GM21390 (cell line): ENCODE data around the gene PIGW.
"Not testable (repeated sequence)": the region's sequence is repeated elsewhere in the genome, so short reads cannot be mapped to it uniquely, and the experiment has no call there.

Experiments
- ATAC-seq: cut with Tn5 transposase; IDR thresholded peaks from one replicate; pipeline ENCODE4 v1.9.1; 2021; ENCODE audit not compliant: unreplicated experiment

PIGW gene

GRCh38 chr17:36508439-36508838, 26.3 kb upstream of the PIGW start:
- not testable (repeated sequence) for ATAC-seq

GRCh38 chr17:36509272-36509985, 25.4 kb upstream of the PIGW start:
- ATAC-seq = no peak

- ATAC-seq = no peak
These were observed 24.2 kb upstream of the PIGW start for GRCh38 chr17:36510636-36511035.

DNA sequence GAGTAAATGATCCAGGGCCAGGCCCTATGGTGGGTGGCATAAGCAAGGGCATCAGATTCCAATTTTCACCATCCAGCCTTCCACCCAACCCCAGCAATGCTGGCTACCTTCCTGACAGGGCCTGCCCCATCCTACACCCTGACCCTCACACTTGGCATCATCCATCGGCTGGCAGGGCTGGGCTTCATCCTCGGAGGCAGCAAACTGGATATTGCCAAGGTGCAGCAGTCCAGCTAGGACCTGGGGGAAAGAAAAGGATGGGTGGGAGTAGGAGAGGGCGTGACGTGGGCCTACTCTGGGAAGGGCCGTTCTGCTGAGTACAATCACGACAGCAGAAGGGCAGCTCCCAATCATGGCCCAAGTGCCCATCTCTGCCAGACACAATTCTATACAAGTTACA, 23.6 kb upstream of the PIGW start:
- no peak for ATAC-seq

GRCh38 chr17:36512641-36513040, 22.1 kb upstream of the PIGW start:
- ATAC-seq = no peak

DNA sequence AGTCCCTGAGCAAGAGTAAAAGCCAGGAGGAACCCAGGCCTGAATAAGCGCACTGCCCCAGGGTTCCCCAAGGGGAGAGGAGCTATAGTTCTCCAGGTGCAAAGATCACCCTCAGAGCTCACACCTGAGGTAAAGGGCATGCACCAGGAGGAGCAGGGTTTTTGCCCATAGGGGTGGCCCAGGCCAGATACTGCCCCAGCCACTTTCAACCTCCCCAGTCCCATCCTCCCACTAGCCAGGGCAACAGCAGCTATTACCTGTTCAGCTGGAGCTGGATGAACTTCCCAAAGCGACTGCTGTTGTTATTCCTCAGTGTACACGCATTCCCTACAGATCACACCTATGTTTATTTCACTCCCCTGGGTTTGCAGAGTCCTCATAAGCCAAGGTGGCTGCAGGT, 19.9 kb upstream of the PIGW start:
- ATAC-seq = no peak

- ATAC-seq = no peak
These were observed 18.9 kb upstream of the PIGW start for GRCh38 chr17:36515837-36516236.

DNA sequence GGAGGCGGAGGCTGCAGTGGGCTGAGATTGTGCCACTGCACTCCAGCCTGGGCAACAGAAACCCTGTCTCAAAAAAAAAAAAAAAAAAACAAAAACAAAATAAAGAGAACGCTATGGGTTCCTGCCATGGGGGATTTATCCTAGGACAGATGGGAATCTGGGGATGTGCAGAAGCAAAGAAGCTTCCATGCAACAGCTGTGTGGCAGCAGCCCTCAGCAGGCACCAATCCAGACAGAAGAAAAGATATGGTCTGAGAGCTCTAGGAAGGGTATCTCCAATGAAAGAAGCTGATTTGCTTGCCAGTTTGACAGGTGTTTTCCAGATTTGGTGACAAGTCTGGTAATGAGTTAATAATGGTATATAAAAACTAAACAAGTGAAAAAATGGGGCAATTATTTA, 11.7 kb upstream of the PIGW start:
- ATAC-seq = no peak

DNA sequence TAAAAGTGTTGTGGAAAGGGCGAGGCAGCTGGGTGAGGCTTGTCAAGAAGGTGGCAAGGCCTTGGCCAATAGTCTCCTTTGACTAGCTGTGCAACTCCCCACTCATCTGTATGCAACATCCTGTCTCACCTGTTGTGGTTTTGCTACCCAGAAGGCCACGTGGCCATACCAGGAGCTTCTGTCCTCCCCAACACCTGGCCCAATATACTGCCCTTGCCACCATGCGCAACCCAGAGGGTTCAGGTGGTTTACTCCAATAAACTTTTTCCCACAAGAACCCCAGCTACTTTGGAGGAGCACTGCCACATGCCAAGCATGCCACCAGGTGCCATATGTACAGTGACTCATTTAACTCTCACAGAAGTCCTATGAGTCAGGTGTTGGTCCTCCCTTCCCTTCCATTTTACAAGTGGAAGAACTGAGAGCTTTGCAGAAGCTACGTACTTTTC, 10.3 kb upstream of the PIGW start:
- no peak for ATAC-seq

- no peak for ATAC-seq
These were observed 9.7 kb upstream of the PIGW start for GRCh38 chr17:36525113-36525512.

DNA sequence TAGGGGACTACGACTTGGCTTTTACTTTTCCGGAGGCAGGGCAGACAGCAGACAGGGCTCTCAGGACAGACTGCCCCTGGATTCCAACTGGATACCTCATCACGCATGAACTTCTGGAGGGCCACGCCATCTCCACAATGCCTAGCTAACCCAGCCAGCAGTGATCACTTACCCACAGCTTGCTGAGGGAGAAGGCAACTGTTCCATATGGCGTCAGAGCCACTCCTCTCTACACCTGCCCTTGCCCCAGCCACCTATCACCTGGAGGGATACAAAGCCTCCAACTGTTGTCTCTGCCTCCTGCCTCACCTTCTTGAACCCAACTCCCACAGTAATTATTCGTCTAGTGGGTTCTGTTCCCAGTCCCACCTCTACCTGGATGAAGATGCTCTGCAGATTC, 8.9 kb upstream of the PIGW start:
- ATAC-seq = no peak

DNA sequence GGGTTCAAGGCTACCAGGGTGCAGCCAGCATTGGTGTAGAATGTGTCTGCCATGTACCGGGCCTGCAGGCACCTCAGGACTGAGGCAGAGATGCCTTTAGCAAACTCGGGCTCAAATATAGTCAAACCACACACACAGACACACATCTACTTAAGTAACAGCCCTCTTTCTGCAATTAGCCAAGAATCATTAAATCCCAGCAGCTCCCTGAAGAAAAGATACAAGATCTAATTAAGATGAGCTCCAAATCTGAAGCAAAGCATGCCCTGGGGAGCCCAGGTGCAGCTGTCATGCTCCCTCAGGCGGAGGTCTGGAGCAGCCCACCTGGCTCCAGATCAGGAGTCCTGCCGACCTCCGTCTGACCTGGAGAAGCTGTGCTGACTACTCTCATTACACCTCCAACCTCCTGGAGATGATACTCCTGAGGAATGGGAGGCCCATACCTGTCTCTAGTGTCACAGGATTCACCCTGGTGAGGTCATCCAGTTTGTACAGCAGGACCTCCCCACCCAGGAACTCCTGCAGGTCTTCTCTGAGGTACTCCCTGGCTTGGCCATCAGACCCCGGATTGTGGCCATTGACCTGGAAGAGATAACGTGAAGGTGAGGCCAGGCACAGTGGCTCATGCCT, 7.1 kb upstream of the PIGW start:
- ATAC-seq = no peak

DNA sequence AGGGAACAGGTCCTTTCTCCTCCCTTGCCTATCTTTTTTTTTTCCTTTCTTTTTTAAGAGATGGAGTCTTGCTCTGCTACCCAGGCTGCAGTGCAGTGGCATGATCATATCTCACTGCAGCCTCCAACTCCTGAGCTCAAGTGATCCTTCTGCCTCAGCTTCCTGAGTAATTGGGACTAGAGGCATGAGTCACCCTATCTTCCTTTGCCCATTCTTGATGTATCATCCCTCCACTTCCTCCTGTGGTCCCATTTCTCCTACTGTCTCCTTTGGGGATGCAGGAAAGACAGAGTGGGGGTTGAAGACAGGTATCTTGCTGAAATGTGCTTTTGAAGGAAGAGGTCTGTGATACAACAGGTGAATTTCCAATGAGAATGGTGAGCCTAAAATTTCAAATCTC, 5.7 kb upstream of the PIGW start:
- ATAC-seq = no peak

DNA sequence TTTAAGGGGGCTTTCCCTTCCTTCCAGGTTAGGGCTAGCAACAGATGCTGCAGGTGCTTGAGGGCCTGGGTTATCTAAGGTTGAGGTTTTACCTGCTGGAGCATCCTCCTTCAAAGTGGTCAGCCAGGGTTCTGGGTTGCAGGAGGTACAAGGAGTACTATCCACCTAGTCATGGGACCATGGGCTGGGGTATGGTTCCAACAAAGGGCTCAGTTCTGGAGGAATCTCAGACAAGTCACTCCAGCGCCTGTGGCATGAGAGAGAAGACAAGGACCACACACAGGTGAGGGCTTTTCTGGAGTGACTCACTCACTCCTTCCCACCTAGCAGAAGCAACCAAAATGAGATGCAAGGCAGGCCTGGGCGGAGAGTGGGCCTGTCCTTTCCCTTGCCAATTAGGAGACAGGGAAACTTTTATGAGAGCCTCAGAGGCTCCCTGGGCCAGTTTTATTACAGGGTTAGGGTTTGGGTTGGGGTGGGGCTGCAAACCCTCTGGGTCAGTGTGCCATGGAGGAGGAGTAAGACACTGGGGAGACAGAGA, 2.3 kb upstream of the PIGW start:
- ATAC-seq = no peak

DNA sequence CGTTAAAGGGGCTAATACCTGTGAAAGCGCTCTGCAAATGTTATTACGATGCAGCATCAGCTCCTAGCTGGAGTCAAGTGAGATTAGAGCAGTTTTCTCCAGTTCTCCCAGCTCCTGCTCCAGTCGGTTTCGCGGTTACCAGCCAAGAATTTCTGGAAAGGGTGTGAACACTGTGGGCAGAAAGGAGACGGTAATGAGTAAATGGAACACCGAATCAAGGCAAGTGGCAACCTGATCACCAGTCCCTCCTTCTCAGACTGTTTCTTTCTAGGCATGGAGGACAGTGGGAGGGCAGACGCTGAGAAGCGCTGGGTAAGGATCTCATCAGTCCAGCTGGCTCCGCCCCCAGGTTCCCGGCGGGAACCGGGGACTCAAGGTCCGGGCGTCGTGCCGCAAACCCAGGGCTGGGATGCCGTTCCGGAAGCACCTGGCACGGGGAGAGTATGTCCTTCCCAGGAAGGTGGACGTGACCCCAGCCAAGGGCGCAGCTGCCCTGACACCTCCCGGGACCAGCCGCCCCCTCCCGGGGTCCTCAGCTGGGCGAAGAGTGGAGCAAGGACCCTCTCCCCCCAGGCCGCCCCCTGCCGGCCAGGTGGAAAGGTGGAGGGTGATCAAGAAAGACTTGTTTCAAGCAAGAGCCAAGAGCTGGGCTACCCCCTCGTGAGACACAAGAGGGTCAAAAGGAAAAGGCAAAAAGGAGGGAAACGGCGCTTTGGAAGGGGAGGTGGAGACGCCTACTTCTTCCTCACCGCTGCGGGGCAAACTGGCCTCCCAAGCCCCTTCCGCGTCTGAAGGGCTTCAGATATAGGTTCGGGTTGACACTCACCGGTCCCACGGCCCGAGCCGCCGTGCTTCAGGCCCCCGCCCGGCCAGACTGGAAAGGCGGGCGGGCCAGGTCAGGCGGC, 600 bp upstream of the PIGW start:
- peak; percentile 23 for ATAC-seq

GRCh38 chr17:36535669-36536081, 888 bp downstream of the PIGW start:
- peak; percentile 9 for ATAC-seq

GRCh38 chr17:36540696-36541095, 5.9 kb downstream of the PIGW start:
- ATAC-seq = no peak

GRCh38 chr17:36542755-36543154, 8.0 kb downstream of the PIGW start:
- no peak for ATAC-seq

- no peak for ATAC-seq
These were observed 9.2 kb downstream of the PIGW start for GRCh38 chr17:36544044-36544306.

DNA sequence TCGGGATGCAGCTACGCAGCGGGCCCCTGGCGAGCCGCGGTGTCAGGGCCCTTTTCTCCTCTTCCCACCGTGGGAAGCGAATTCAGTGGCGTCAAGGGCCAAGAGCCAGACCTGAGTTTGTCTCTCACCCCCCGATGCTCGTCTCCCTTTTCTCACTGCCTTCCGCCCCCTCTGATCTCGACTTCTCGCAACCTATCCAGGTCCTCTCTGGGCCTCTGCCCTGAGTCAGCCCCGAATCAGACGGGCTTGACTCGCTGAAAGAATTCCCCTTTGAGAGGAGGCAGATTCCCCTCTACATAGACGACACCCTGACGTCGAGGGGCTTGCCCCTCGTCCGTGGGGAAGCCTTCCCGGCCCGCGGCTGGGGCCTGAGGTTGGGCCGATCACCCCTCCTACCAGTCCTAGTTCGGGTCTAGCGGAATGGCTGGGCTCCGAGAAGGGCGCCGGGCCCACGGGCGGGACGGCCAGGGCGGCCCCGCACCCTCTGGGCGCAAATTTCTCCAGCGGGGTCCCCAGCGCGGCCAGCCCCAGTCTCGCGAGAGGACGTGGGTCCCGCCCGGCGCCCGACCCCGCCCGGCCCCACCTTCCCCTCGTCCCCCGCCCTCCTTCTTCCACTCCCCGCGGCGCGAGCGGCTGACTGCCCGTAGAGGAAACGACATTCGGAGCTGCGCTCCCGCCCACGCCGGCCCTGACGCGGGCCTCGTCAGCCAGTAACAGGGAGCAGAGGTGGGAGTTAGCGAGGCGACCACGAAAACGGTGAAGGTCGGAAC, 9.7 kb downstream of the PIGW start, which contains the start of gene GGNBP2:
TSS of gene GGNBP2 (plus strand) at position 613 of the 770 bp plus-strand sequence. CDS start 806 bp downstream, outside the sequence.
- ATAC-seq = peak; percentile 53

- ATAC-seq = peak; percentile 46
These were observed 10.3 kb downstream of the PIGW start for GRCh38 chr17:36545077-36545464.
